ENCODE measurements around the gene PAXX.

The PAXX gene

GRCh38 chr9:136983167-136983566 is 9.1 kb upstream of the PAXX start:
- DNase-seq: no peak

DNA sequence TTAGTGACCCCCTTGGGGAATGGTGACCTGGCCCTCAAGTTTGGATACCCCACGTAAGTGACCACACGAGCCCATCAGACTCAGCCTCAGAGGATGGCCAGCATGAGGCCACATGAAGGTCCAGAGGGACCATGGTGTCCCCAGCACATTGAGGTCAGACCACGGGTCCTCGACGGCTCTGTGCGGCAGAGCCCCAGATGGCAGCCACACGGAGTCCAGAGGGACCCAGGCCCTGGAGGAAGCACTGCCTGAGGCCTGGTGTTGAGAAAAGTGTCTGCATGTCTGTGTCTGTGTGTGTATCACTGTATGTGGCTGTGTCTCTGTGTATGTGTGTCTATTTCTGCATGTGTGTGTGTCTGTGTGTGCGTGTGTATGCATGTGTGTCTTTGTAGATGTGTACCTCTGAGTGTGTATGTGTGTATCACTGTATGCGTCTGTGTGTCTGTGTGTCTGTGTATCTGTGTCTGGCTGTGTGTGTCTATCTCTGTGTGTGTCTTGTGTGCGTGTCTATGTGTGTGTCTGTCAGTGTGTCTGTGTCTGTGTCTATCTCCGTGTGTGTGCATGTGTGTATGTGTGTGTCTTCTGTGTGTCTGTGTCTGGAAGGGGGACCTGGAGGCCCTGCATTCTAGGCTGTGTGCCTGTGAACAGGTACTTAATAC is 8.4 kb upstream of the PAXX start:
- no peak for DNase-seq

- DNase-seq: no peak
These were observed 7.7 kb upstream of the PAXX start for GRCh38 chr9:136984464-136985026.

DNA sequence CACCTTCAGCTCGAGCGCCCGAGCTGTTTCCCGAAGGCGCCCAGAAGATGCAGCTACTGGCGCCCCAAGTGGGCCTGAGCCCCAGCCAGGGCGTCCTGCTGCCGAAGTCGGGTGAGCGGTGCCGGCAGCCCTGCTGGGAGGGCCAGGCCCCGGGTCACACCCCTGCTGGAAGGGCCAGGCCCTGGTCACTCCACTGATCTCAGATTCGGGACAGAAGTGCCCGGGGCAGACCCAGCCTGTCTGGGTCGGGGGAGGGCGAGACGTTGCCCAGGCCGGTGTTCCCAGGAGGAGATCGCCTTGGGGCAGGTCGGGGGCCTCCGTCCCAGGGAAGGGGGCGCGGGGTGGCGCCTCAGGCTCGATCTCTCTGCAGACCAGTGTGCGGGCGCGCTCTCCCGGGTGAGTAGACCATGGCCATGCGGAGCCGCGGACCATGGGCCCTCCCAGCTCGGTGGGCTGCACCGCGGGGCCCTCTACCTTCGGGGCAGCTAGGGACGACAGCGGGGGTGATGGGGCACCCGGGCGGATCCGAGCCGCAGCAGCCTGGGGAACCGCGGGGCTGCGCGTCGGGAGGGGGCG is 7.1 kb upstream of the PAXX start:
- DNase-seq: no peak

DNA sequence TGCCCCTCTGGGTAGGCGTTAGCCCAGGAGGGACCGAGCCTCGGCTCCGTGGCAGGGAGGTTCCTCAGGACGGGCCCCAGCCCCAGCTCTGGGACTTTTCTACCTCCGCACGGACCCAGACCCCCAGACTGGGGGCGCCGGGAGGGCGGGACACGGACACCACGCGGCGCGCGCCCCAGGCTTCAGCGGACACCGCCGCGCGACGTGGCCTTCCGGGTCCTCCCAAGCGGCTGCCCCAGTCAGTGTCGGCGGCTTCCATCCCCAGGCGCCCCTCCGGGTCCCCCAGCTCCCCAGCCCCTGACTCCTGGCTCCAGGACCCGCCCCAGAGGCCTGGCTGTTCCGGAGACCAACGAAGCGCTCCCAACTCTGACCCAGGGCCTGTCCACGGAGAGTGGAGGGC is 6.4 kb upstream of the PAXX start:
- no peak for DNase-seq

DNA sequence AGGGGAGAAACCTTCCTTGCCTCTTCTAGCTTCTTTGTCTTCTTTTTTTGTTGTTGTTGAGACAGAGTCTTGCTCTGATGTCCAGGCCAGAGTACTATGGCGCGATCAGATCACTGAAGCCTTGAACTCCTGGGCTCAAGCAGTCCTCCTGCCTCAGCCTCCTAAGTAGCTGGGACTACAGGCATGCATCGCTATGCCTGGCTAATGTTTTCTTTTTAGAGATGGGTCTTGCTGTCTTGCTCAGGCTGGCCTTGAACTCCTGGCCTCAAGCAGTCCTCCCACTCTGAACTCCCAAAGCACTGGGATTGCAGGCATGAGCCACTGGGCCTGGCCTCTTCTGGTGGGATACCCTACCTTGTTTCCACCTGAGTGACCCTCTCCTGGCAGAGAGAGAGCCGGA is 3.4 kb upstream of the PAXX start:
- no peak for DNase-seq

DNA sequence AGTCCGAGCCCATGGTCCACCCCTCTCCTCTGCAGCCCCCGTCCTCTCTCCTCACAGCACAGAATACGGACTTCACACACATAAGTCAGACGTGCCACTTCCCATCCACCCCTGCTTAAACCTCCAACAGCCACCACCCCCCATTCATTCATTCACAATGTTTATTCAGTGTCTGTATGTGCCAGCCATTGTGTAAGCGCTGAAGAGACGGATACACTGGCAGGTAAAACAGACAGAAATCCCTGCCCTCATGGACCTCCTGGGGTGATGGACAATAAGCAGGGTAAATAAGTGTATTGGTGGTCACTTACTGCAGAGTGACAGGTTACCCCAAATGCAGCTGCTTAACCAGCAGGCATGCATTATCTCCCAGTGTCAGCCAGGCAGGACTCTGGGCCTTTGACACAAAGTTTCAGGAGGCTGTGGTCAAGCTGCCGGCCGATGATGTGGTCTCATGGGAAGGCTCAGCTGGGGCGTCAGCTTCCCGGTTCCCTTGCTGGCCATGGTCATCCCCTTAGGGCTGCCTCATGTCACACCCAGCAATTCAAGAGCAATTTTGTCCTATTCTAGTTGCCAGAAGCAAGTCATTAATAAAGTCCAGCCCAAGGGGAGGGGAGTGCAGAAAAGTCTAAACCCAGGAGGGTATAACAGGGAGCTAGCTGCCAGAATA is 1.8 kb upstream of the PAXX start:
- no peak for DNase-seq

DNA sequence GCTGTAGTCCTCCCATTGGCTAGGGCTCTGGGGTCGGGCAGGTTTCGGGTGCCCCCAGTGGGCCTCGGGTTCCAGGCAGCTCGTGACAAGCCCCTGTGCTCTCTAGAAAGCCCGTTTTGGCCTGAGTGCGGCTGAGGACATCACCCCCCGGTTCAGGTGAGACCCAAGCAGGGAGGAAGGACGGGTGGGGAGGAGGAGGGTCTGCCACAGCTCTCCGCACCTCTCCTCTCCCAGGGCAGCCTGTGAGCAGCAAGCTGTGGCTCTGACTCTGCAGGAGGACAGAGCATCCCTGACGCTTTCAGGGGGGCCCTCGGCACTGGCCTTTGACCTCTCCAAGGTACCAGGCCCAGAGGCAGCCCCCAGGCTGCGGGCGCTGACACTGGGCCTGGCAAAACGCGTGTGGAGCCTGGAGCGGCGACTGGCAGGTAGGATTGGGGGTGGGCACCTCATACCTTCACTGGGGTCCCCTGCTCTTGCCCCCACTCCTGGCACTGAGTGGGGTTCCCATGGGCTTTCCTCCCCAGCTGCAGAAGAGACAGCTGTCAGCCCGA is 672 bp downstream of the PAXX start:
- DNase-seq: no peak

DNA sequence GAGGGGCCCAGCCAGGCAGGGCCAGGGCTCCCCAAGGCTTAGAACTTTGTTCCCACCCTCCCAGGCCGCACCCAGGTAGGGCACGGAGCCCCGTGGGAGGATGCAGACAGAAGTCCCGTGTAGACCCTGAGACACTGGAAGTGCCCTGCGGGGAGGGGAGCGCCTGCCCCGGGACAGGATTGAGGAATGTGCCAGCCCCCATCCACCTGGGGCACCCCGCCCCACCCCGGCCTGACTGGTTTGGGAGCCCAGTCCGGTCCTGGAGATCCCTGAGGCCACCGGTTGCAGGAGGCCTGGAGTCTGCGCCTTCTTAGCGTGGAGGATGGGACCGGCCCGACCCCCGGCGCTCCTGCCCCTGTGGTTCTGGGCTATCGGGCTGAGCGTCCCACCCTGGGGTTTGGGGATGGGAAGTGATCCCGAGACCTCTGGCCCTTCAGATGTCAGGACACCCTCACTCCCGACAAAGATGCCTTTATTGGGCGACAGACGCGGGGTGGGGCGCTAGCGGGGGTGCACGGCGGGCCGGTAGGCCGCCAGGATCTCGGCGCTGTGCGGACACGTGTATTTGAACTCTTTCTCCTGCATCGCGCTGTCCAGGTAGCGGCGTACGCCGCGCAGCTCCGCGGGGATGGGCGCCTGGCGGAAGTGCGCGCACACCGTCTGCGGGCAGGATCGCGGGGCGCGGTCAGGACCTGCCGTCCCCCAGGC is 2.1 kb downstream of the PAXX start:
- no peak for DNase-seq

GRCh38 chr9:136994888-136995230 is 2.6 kb downstream of the PAXX start:
- no peak for DNase-seq

- DNase-seq: no peak
These were observed 3.1 kb downstream of the PAXX start for GRCh38 chr9:136995362-136995761.

GRCh38 chr9:136995772-136996311 is 3.6 kb downstream of the PAXX start:
- no peak for DNase-seq

GRCh38 chr9:136996361-136997292 is 4.4 kb downstream of the PAXX start, which contains the start of gene CLIC3:
Gene CLIC3 (minus strand): TSS chr9:136996568. CDS start chr9:136996543, 25 bp downstream.
- peak; percentile 41 to 67 for DNase-seq

- DNase-seq: peak; percentile 11 to 16
These were observed 5.1 kb downstream of the PAXX start for GRCh38 chr9:136997371-136997770.

DNA sequence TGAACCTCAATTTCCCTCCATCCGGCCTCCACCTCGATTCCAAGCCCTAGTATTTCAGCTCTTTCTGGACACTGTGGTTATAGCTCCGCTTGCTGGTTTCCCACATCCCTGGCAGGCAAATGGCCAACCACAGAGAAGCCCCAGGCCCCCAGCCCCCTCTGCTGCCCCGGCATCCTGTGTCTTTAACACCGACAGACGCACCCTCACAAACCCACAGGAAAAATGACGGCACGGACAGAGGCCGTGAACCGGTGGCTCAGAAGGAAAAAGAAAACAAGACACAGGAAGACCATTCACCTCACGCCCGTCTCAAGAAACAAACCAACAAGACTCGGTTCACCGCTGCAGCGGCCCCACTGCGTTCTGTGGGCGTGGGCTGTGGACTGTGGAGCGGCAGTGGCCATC is 5.6 kb downstream of the PAXX start:
- DNase-seq: peak; percentile 36 to 58

DNA sequence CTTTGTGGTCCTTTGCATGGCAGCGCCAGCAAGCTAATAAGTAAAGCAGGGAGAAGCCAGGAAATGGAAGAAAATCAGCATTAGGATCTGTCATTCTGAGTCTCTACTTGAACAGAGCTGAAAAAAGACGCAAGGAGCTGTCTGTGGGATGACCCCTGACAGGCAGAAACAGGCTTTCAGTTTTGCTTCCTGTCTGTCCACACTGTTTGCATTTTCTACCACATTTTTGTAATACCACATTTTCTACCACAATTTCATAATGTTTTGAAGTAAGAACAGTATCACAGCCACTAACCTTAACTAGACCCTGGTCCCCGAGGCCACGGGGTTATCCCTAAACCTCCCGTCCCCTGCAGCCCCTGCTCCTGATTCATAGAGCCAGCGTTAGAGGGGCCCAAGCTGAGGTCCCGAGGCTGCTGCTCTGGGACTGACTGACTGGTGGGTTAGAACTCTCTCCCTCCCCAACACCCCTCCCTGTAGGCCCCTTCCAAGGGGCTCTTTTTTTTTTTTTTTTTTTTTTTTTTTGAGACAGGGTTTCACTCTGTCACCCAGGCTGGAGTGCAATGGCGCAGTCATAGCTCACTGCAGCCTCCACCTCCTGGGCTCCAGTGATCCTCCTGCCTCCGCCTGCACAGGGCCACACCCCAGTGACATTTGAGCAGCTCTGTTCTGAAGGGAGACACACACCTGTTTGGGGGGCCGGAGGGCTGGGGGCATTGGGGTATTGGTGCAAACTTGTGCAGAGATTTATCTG is 8.1 kb downstream of the PAXX start:
- peak; percentile 18 to 55 for DNase-seq

GRCh38 chr9:137001857-137002645 is 9.8 kb downstream of the PAXX start:
- no peak for DNase-seq

DNA sequence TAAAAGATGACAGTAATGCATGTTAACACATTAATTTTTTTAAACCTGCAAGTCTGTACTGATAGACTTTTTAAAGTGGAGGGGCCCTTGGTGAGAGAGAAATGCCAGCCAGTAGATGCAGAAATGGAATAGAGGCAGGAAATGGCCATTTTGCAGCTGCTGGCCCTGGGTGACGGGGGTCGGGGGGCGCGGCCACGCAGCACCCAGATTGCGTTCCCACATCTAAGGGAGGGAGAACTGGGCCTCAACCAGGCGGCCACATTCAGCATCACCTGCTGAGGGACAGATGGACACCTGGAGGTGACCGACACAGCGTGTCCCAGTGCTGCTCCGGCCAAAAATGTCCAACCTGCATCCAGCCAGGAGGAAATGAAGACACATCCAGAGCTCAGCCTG is 10.4 kb downstream of the PAXX start:
- no peak for DNase-seq

DNA sequence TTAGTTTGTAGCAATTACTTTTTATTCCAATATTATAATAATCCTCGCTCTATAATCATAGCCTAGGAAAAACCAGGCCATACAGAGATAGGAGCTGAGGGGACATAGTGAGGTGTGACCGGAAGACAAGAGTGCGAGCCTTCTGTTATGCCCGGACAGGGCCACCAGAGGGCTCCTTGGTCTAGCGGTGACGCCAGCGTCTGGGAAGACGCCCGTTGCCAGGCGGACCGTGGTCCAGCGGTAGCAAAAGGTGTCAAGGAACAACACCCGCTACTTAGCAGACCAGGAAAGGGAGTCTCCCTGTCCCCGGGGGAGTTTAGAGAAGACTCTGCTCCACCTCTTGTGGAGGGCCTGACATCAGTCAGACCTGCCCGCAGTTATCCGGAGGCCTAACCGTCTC is 12.1 kb downstream of the PAXX start:
- DNase-seq: peak; percentile 11 to 29
